H1 (cell line): ENCODE results near the gene ESYT1. TPM values are rescaled to one million over a fixed set of nuclear protein-coding genes. Genes with fewer than 3 reads are reported as not detected.
A peak's percentile ranks its signal among the peaks of the same experiment; 100 is the strongest.

Experiments used
- CEBPB ChIP-seq: IDR thresholded peaks from 2 replicates; pipeline ENCODE4 v1.6.1; 2012; ENCODE audit warnings: low read depth, low read length
- CHD7 ChIP-seq: fragments of 300-600 bp; sonication (generic); IDR thresholded peaks from 2 replicates; pipeline ENCODE4 v1.7.1; 2012; ENCODE audit warnings: low read length, moderate library complexity, mild to moderate bottlenecking, inconsistent platforms; ENCODE audit not compliant: insufficient replicate concordance
- CTCF ChIP-seq, 3 experiments: IDR thresholded peaks; 1 replicate in 2 of 3; 2 replicates in 1 of 3; pipeline versions ENCODE4 v1.5.1 to v1.6.1; 2011; ENCODE audit warnings: low read length in 3 of 3, mild to moderate bottlenecking in 3 of 3, inconsistent platforms in 2 of 3, low read depth in 1 of 3, moderate library complexity in 1 of 3; ENCODE audit not compliant: insufficient read depth in 1 of 3; ENCODE audit errors: control extremely low read depth in 1 of 3
- GTF2F1 ChIP-seq: IDR thresholded peaks from 2 replicates; pipeline ENCODE4 v1.6.1; 2012; ENCODE audit warnings: low read depth, low read length, improper control_type of control experiment, borderline replicate concordance
- SP2 ChIP-seq: IDR thresholded peaks from 2 replicates; pipeline ENCODE4 v1.6.1; 2012; ENCODE audit warnings: mild to moderate bottlenecking, low read length, inconsistent platforms
- SRF ChIP-seq: IDR thresholded peaks from 2 replicates; pipeline ENCODE4 v1.6.1; 2011; ENCODE audit warnings: mild to moderate bottlenecking, low read depth, low read length, moderate library complexity
- YY1 ChIP-seq: IDR thresholded peaks from 2 replicates; pipeline ENCODE4 v1.6.1; 2011; ENCODE audit warnings: low read depth, mild to moderate bottlenecking, low read length
- polyA plus RNA-seq, 7 experiments: library from polyadenylated mRNA; depleted of rRNA in 3 of 7; stranded (reverse) in 5 of 7; unstranded in 2 of 7; fragments of >200 nt in 5 of 7; fragments of 200-250 nt in 2 of 7; gene quantifications; 1 replicate in 5 of 7; 2 replicates in 1 of 7; 4 replicates in 1 of 7; pipeline versions ENCODE4 v1.2.1 to v1.2.3, GENCODE V29; 2011 to 2013; ENCODE audit warnings: missing spikeins in 2 of 7, mixed read lengths in 2 of 7
- total RNA-seq: library from RNA; stranded (reverse); fragmentation: NEBNext Ultra II Directional; extraction: Animal tissue kit (Norgen Biotek cat#: 25700); gene quantifications from 2 replicates; pipeline ENCODE4 v1.2.1, GENCODE V29; 2021

ESYT1 gene
- total and polyA plus RNA-seq, 2 of the 8 experiments (the other 6 are each of a cell fraction or from before 2014, with no cell fraction given), result 86.9 to 165 TPM

DNA sequence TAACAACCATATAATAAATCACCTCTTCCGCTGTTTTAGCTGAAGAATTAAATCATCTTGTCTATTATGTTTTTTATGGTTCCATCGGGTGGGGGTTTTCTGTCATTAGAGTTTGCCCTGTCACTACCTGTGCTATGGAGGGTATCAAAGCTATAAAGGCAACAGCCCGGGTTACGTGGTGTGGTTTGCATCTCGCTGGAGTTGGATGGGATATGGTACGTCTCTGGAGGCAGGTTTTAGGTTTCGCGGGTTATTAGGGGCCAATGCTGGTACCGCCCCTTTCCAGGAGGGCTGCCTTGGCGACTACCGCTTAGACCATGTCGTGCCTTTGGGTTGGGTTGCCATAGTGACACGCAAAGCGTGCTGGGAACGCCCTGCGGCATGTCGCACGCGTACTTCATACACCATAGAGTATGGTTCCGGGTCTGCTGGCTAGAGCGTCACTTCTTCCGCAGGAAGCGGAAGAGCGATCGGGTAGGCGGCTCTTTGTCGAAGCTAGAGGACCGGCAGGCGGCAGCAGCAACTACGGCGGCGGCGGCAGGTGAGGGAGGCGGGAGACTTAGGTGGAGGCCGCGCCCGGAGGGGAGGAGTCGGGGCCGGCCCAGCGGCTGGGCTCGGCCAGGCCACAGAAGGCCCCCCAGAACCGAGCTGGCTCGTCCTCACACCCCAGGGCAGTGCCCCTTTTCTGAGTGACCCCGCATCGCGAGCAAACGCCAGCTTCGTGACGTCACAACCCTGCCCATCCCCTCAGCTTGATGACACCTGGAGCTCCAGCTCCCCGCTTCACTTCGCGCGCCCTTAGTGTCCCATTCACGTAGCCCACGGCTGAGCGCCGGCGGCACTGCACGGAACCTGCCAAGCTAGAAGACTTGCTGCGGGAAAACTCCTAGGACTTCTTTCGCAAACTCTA, 10.0 kb upstream of the ESYT1 start, which contains the start of gene ZC3H10 (continued):
- TF ChIP-seq CEBPB, result no peak
- TF ChIP-seq GTF2F1, result peak; percentile 16; the same call in 1 of the 2 replicates
- peak; percentile 89 for TF ChIP-seq SP2
- TF ChIP-seq CHD7, result no peak
- TF ChIP-seq YY1, result no peak
- TF ChIP-seq CTCF (IDR thresholded peaks at IDR 0.05; ENCODE audit: control extremely low read depth in 1 of 3, insufficient read depth in 1 of 3, low read depth in 1 of 3, low read length in 3 of 3), result peak; percentile 28 to 53 (median 41)
- no peak for TF ChIP-seq SRF
